NCI-H1417 treated with DMSO at 0.1 percent for 48 hours (cell line): Measurements from ENCODE around the gene CYP3A5.
"Not testable (repeated sequence)": the region's sequence is repeated elsewhere in the genome, so short reads cannot be mapped to it uniquely, and the experiment has no call there.

Experiments
- DNase-seq: peaks from one replicate; lab custom pipeline; 2025; lab: John Stamatoyannopoulos, UW

Gene CYP3A5

DNA sequence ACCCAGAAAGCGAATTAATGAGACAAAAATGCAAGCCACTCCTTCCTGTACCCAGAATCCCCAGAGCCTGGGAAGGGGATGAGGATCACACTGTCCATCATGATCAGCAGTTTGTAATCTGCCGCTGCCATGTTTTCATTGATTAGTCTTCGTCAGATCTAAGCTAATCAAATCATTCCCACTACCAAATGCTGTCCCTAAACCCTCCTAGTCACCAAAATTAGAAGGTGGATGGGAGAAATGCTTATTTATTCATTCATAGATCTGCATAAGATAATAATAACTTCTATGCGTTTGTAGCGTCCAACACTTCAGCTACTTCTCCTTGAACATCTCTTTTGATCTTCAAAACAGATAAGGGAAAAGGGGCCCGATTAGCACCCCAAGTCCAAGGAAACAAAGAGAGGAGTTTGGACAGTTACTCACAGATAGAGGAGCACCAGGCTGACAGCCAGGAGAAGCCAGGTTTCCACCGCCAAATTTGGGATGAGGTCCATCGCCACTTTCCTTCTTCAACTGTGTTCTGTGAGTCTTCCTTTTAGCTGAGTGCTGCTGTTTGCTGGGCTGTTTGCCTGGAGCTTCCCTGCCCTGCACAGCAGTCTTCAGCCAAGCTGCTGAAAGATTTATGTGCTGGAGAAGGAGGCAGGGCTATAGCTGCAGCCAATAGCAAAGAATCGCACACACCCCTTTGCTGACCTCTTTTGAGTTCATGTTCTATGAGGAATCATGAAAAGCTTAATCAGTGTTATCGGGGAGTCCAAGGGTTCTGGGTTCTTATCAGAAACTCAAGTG lies at the start of gene CYP3A5:
Gene CYP3A5, minus strand, starts transcription at position 597 of the 792 bp plus-strand sequence. Its CDS starts 100 bp downstream, at position 497.
- no peak for DNase-seq

DNA sequence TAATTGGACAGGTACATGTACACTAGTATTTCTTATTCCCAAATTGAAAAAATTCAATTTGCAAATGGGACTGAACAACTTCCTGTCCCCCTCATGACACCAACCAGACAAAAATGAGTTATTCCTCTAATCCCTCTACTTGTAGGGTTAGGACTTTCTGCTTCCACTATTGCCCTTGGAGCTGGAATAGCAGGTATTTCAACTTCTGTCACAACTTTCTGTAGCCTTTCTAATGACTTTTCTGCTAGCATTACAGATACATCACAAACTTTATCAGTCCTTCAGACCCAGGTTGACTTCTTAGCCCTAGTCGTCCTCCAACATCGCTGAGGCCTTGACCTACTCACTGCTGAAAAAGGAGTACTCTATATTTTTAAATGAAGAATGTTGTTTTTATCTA lies 48.8 kb upstream of the CYP3A5 start:
- no peak for DNase-seq

DNA sequence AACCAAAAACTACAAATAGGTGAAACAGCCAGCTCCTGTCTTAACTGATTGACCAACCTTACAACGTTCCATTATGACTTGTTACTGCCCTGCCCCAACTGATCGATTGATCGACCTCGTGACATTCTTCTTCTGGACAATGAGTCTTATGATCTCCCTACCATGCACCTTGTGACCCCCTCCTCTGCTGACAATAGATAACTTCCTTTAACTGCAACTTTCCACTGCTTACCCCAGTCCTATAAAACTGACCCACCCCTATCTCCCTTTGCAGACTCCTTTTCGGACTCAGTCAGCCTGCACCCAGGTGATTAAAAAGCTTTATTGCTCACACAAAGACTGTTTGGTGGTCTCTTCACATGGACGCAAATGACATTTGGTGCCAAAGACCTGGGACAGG lies 43.4 kb upstream of the CYP3A5 start:
- DNase-seq: not testable (repeated sequence)

DNA sequence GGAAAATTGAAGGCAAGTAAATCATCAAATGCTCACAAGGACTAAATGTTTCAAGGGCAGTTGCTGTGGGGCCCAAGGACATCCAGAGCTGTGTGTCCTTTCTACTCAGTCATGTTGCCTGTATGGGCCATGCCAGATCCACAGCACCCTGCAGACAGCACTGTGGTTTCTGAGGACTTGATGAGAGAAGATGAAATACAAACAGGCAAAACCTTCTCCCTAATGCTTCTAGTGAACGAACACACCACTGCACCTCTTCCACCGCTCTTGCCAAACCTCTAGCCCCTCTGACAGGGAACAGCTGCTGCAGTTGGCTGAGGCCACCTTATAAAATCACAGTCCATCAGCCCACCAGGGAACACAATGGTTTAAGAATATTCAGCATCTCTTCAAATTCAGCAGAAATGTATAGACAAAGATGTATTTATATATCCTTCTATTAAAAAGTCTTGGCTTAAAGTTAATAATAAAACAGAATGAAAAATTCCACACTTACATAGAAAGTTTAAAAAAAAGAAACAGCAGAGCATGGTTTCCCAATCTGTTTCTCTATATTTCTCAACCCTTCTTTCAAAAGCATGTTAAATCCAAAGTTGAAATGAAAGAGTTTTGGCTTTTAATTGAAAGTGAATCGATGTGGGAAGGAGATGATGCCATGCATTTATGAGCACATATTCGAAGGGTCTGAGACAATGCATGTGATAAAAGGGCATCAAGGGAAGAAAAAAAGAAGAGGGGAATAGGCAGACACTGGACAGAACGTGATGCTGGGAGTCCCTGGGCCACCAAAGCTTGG lies 41.2 kb upstream of the CYP3A5 start:
- no peak for DNase-seq

DNA sequence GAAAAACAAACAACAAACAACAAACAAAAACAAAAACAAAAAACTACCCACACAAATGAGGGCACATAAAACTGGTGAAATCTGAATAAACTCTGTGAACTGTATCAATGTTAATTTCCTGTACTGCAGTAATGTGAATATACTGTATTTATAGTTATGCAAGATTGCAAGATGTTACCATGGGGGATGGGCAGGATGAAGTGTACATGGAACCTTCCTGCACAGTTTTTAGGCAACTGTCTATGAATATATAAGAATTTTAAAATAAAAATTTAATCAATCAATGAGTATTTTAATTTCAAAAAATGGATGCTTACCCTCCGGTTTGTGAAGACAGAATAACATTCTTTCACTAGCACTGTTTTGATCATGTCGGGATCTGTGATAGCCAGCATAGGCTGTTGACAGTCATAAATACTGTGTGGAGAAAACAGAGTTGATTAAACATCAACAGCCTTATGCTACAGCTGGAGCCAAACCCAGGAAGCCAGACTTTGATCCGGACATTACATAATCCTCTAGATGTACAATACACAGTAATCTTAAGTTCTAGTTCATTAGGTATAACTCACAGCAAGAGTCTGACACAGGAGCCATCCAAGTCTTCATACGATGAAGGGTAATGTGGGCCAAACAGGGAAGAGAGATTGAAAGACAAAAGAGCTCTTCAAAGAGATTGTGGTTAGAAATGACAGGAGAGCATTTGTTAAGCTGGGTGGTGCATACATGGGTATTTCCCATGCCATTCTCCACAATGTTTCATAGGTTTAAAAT lies 40.4 kb upstream of the CYP3A5 start:
- no peak for DNase-seq

DNA sequence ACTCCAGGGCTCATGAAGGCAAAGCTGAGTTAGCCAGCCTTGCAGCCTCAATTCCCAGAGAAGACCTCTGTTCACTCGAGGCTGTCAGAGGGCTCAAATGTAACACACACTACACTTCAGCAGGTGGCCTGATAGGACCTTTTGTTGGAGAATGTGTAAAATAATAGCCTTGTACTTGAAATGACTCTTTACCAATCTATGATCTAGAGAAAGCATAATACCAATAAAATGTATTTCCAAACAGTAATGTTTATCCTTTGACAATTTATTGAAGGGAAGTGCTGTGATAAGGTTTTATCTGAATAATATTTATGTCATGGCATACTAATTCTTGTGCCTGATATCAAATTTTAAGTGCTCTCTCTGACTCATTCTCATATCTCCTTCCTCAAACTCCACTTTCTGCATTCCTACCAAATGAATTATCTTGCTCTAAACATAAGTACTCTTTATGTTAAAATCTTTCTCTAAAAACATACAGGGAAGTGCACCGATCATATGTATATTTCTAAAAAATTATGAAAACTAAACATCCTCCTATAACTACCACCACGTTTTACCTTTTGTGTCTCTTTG lies 34.3 kb upstream of the CYP3A5 start:
- no peak for DNase-seq

DNA sequence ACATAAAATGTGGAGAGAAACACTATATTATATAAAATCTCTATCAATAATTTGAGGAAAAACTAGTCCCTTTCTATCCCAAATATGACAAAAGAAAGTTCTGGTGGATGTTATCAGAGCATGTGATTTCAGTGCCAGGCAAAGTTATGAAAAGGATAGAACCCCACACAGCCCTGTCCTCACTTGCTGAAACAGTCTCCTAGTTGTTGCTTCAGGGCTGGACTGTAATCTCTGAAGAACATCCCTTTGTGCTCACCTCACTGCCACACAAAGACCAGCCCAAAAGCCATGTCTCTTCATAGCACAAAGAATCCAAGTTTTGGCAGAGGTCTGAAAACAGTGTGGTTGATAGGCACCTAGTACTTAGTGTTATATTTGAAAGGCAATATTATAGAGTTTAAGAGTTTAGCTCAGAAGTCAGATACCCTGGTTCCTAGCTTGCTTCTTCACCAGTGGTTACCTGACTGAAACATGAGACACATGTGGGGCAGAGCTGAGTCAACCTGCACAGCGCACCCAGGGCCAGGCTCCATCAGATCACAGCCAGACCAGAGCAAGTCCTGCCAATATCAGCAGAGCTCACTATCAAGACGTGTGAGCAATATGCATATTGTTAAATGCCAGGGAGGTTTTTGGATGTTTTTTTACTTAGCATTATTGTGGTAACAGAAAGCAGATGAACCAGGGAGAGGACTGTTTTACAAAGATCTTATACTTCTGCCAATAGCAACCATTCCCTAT lies 30.2 kb upstream of the CYP3A5 start:
- no peak for DNase-seq

DNA sequence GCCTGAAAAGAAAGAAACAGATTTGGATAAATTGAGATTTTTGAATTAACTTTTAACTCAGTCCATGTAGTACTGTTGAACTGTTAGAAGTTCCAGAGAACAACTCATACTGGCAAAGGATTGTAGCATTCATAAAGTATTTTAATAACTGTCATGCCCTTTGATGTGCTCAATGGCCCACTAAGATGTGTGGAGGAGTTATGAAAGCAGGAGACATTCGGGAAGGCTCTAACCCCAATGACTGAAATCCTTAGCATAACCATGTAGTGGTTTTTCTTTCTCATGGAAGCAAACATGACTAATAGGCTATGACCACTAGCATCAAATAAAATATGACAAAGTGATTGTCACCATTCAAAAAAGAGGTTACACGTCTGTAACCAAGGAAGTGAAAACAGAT lies 29.5 kb upstream of the CYP3A5 start:
- no peak for DNase-seq

DNA sequence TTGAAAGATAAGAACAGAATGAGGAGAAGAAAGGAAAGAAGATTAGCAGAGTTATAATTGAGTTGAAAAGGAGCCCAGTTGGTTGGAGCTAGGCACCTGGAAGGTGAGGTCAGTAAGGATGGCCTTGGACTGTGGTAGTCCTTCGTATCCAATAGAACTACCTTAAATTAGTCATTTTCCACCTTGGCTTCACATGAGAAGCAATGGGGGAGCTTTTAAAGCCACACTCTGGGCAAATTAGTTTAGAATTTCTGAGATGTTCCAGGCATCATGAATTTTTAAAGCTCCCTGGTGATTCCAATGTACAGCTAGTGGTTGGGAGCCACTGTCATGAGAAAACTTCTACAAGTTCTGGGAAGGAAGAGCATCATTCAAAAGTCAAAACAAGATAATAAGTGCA lies 27.3 kb upstream of the CYP3A5 start:
- DNase-seq: no peak

DNA sequence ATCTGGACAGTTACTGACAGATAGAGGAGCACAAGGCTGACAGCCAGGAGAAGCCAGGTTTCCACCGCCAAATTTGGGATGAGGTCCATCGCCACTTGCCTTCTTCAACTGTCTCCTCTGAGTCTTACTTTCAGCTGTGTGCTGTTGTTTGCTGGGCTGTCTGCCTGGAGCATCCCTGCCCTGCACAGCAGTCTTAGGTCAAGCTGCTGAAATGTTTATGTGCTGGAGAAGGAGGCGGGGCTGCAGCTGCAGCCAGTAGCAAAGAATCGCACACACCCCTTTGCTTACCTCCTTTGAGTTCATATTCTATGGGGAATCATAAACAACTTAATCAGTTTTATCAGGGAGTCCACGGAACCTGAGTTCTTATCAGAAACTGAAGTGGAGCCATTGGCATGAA lies 20.1 kb upstream of the CYP3A5 start:
- DNase-seq: no peak

DNA sequence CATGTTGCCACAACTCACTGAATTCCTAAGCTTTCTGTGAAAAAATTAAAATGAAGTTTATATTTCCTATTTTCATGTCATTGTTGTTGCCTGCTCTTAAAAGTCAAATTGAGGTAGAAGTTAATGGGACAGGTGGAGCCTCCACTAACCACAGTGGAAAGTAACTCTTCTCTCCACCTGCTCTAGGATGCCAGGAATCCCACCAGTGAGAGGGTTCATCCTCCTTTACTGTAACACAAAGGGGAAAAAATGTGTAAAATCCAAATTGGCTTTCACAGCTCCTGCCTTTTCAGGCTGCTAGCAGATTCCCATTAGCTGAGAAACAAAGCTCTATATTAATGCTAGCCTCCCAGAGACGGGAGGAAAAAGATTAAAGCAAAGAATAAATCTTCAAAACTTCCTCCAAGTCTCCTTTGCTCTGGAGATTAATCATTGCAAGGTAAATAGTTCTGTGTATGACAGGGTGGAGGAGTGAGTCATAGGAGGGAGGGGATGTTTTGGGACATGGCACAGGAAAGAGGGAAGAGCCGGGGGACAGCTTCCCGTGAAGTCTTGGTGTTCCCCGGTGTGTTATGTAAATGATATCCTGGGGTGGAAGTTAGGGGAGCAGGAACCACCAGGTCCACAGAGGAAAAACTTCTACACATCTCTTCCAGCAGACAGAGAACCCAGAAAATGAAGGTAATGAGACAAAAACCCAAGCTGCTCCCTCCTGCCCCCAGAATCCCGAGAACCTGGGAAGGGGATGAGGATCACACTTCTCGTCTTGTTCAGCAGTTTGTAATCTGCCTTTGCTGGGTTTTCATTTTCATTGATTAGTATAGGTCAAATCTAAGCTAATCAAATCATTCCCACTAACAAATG lies 19.3 kb upstream of the CYP3A5 start:
- not testable (repeated sequence) for DNase-seq

DNA sequence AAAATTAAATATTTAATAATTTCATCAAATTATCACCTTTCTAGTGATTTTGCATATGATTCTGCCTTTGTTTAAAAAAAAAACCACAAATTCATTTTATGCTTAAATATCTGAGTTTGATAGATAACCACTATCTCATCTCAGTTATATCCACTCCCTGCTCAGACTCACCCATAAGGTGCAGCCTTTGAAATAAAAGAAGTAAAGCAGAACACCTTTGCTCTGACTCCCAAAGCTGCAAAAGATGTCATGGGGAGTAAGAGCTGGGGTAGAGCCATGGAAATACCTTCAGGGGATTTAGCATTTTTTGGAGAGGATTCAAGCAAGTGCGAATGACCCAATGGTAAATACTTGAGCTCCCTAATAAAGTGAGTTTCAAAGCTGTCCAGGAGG lies 15.1 kb upstream of the CYP3A5 start:
- no peak for DNase-seq

DNA sequence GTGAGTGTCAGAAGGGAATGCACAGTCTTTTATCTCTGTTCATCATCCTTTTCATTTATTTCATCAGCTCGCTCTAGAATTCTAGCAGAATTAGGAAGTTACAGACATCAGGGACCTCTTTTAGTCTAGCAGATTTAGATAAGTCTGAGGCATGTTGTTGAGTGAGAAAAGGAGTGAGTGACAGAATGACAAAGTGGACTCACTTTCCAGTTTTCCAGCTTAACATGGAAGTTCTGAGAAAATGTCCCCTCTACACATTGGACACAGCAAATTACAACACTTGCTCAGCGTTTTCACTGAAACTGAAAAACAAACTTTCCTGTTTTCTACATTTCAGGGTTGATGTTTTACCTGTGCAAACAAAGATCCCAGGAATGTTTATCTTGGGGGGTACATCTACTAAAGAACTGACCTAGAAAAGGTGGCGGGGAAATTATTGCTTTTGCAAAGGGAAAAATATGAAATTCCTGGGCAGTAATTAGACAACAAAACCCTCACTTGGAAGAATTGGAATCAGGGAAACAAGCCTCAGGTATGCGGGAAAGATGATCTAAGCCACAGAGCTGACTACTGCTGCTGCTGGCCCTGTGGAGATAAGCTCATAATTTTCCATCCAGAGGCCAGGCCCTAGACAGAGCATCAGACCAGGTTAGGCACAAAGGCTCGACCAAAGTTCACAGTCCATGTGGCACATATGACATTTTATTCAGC lies 14.6 kb upstream of the CYP3A5 start:
- no peak for DNase-seq

DNA sequence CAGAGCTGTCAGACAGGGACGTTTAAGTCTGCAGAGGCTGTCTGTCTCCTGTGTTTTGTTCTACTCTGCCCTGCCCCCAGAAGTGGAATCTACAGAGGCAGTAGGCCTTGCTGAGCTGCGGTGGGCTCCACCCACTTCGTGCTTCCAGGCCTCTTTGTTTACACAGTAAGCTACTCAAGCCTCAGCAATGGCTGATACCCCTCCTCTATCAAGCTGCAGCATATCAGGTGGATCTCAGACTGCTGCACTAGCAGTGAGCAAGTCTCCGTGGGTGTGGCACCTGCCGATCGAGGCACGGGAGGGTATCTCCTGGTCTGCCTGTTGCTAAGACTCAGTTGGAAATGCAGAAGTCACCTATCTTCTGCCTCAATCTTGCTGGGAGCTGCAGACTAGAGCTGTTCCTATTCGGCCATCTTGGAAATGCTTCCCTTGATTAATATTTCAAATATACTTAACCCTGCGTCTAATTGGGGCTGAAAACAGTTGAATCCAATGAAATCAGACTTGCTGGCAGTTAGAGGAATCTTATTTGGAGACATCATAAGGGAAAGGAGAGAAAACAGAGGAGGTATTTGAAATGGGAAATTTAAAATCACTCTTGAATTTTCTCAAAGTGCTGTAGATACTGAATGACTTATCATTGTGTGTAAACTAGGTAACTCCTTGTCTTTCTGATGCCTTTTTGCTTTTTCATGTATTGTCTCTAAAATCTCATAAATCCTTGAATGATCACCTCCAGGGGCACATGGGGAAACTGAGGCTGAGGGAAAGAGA lies 13.8 kb upstream of the CYP3A5 start:
- no peak for DNase-seq

DNA sequence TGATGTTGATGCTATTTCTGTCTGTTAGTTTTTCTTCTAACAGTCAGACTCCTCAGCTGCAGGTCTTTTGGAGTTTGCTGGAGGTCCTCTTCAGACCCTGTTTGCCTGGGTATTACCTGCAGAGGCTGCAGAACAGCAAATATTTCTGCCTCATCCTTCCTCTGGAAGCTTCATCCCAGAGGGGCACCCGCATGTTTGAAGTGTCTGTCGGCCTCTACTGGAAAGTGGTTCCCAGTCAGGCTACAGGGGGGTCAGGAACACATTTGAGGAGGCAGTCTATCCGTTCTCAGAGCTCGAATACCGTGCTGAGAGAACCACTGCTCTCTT lies 13.3 kb upstream of the CYP3A5 start:
- DNase-seq: no peak

DNA sequence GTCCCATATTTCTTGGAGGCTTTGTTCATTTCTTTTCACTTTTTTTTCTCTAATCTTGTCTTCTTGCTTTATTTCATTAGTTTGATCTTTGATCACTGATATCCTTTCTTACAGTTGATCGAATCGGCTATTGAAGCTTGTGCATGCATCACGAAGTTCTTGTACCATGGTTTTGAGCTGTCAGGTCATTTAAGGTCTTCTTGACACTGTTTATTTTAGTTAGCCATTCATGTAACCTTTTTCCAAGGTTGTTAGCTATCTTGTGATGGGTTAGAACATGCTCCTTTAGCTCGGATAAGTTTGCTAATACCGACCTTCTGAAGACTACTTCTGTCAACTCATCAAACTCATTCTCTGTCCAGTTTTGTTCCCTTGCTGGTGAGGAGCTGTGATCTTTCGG lies 12.8 kb upstream of the CYP3A5 start:
- not testable (repeated sequence) for DNase-seq

DNA sequence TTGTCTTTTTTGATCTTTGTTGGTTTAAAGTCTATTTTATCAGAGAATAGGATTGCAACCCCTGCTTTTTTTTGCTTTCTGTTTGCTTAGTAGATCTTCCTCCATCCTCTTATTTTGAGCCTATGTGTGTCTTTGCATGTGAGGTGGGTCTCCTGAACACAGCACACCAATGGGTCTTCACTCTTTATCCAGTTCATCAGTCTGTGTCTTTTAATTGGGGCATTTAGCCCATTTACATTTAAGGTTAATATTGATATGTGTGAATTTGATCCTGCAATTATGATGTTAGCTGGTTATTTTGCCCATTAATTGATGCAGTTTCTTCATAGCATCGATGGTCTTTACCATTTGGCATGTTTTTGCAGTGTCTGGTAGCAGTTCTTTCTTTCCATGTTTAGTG lies 11.9 kb upstream of the CYP3A5 start:
- DNase-seq: not testable (repeated sequence)

DNA sequence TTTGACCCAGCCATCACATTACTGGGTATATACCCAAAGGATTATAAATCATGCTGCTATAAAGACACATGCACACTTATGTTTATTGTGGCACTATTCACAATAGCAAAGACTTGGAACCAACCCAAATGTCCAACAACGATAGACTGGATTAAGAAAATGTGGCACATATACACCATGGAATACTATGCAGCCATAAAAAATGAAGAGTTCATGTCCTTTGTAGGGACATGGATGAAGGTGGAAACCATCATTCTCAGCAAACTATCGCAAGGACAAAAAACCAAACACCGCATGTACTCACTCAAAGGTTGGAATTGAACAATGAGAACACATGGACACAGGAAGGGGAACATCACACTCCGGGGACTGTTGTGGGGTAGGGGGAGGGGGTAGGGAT lies 11.1 kb upstream of the CYP3A5 start:
- DNase-seq: not testable (repeated sequence)
